GM15510 (cell line): ENCODE data around the gene WNT7A.

Experiments
- POLR2A ChIP-seq: IDR thresholded peaks from 3 replicates; pipeline ENCODE4 v1.6.1; 2011; ENCODE audit warnings: borderline replicate concordance; ENCODE audit not compliant: insufficient read length; ENCODE audit errors: extremely low read depth

Gene WNT7A

DNA sequence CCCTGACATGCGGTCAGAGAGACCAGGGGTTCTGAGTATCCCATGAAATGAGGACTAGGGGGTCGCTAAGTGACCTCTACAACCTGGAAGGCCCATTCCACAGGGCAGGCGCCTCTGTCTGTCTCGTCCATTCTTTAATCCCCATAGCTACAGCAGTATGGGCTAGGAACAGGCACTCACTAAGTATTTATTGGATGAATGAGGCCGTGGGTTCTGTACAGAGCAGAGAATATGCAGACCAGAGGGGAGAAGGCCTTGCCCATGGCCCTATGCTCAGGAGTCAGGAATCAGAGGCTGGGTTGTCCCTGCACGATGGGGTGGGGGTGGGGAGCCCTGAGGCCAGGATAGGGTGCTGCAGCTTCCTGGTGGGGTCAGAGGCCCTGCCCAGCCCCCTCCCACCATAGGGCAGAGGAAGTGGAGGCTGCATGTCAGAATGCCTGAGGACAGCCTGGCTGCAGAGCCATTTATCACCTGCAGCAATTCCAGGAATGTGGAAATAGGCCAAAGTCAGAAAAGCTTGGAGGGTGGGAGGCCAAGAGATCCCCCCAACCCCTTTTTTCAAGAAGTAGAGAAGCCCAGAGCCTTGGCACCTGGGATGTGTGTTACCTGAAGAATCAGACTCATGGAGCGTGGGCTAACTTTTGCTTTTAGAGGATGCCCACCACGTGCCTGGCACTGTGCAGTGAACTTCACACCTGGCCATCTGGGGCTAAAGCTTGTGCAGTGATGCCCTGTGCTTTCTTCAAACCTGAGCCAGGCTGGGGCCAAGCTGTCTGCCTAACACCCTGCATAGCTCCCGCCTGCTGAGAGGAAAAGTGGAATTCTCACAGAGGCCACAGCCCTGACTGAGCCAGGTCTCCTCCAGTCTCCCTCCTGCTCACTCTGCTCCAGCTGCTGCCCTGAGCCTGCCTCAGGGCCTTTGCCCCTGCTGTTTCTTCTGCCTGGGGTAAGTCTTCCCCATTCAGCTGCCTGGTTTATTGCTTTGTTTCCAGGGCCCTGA lies 109.4 kb downstream of the WNT7A start:
- no peak for TF ChIP-seq POLR2A

- TF ChIP-seq POLR2A: no peak
These were observed 110.4 kb downstream of the WNT7A start for GRCh38 chr3:13769422-13769821.

GRCh38 chr3:13768453-13768852 lies 111.4 kb downstream of the WNT7A start:
- no peak for TF ChIP-seq POLR2A

GRCh38 chr3:13767896-13768295 lies 112.0 kb downstream of the WNT7A start:
- TF ChIP-seq POLR2A: no peak

DNA sequence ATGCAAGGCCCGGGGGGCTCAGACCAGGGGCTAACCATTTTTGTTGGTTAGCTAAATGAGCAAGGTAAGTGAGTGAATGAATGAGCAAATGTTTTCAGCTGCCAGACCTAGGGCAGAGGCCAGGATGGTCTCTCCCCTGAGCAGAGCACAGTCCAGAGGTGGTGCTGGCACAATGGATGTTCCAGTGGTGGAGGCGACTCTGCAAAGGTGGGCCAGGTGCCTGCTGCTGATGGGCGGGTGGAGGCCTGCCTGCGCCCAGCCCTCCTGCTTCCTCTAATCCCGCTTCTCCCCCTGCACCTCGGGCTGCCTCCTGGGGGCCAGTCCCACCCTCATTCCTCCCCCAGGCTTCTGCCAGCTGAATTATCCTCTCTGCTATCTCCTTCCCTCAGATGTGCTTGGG lies 112.8 kb downstream of the WNT7A start:
- TF ChIP-seq POLR2A: no peak
